ENCODE results near the gene TP63. TPM values are rescaled to one million over a fixed set of nuclear protein-coding genes. Genes with fewer than 3 reads are reported as not detected.
"Not testable (repeated sequence)": the region's sequence is repeated elsewhere in the genome, so short reads cannot be mapped to it uniquely, and the experiment has no call there.

Gene TP63
- total and polyA plus RNA-seq, 3 donors from 2014 or later: 5.2 to 10.5 (median 6.0) TPM

DNA sequence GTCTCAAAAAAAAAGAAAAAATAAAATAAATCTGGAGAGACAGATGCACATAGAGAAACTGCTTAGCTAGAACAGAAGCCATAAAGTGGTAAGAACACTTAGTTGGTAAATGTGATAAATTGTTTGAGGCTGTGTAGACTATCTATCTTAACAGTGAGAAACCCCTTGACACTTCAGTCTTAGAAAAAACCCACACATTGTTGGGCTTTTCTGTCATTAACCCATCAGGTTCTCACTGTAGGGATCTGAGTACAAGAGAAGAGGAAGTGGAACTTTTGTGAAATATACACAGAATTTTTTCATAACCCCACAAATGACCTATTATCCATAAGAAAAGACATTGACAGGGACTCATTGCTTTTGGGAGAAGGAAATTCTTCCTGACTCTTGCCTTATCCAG lies 24.4 kb downstream of the TP63 start:
- Histone ChIP-seq H3K4me1 (no peaks in the 10 kb centered on the region), H3K4me3 (no peak overlapping the region), H3K27me3 (no peaks in the 10 kb centered on the region), H3K9me3 (no peaks in the 10 kb centered on the region), H3K27ac (no peak overlapping the region), H3K36me3 (ENCODE audit: low read depth, missing control alignments) (no peaks in the 10 kb centered on the region)
- no peak for DNase-seq
- intact Hi-C loops (cut with DNase I; ENCODE audit: low total_unique reads): no loop called here
- TF ChIP-seq, protein P1, sequence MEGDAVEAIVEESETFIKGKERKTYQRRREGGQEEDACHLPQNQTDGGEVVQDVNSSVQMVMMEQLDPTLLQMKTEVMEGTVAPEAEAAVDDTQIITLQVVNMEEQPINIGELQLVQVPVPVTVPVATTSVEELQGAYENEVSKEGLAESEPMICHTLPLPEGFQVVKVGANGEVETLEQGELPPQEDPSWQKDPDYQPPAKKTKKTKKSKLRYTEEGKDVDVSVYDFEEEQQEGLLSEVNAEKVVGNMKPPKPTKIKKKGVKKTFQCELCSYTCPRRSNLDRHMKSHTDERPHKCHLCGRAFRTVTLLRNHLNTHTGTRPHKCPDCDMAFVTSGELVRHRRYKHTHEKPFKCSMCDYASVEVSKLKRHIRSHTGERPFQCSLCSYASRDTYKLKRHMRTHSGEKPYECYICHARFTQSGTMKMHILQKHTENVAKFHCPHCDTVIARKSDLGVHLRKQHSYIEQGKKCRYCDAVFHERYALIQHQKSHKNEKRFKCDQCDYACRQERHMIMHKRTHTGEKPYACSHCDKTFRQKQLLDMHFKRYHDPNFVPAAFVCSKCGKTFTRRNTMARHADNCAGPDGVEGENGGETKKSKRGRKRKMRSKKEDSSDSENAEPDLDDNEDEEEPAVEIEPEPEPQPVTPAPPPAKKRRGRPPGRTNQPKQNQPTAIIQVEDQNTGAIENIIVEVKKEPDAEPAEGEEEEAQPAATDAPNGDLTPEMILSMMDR (IDR thresholded peaks at IDR 0.05): no peak
- TF ChIP-seq POLR2A (IDR thresholded peaks at IDR 0.05): no peak

DNA sequence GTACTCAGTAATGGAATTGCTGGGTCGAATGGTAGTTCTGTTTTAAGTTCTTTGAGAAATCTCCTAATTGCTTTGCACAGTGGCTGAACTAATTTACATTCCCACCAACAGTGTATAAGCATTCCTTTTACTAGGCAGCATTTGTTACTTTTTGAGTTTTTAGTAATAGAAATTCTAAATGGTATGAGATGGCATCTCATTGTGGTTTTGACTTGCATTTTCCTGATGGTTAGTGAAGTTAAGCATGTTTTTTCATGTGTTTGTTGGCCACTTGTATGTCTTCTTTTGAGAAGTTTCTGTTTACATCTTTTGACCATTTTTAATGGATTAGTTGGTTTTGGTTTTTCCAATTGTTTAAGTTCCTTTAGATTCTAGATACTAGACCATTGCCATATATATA lies 28.4 kb downstream of the TP63 start:
- 73 to 83% methylated on average over 1 of the region's 1 CpG for WGBS, 2 donors
- no peaks in the 10 kb centered on the region for H3K4me1 ChIP-seq
- no peak overlapping the region for H3K4me3 ChIP-seq
- no peaks in the 10 kb centered on the region for H3K9me3 ChIP-seq
- no peak overlapping the region for H3K27ac ChIP-seq
- no peak for DNase-seq
- no peak for TF ChIP-seq POLR2A (IDR thresholded peaks at IDR 0.05)
- TF ChIP-seq, protein P1 (IDR thresholded peaks at IDR 0.05): no peak
- intact Hi-C loops (cut with DNase I; ENCODE audit: low total_unique reads): no loop called here
- H3K27me3 ChIP-seq: no peaks in the 10 kb centered on the region
- no peaks in the 10 kb centered on the region for H3K36me3 ChIP-seq (ENCODE audit: low read depth, missing control alignments)

DNA sequence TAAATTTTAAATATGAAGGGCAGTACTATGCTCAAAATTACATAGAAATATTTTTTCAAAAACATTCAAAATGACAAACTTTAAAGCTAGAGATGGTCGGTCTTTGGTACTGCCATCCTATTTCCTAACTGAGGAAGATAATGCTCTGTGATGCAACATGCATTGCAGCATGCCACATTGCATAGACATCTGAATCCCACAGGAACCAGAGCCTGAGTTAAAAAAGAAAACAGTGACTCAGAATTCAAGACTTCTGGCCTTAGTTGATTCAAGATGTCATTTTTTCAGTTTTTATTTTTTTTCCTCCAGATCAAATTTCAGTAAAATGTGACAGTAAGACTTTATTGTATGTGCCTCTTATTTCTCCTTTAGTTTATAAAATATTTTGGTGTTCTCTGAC lies 33.1 kb downstream of the TP63 start:
- no peaks in the 10 kb centered on the region for H3K36me3 ChIP-seq (ENCODE audit: low read depth, missing control alignments)
- no peaks in the 10 kb centered on the region for H3K9me3 ChIP-seq
- H3K27ac ChIP-seq: no peak overlapping the region
- no peak for DNase-seq
- H3K4me1 ChIP-seq: no peaks in the 10 kb centered on the region
- intact Hi-C loops (cut with DNase I; ENCODE audit: low total_unique reads): no loop called here
- no peaks in the 10 kb centered on the region for H3K27me3 ChIP-seq
- no peak overlapping the region for H3K4me3 ChIP-seq
- WGBS, 2 donors: 86 to 93% methylated on average over 1 of the region's 1 CpG
- TF ChIP-seq, protein P1 (IDR thresholded peaks at IDR 0.05): no peak
- no peak for TF ChIP-seq POLR2A (IDR thresholded peaks at IDR 0.05)

DNA sequence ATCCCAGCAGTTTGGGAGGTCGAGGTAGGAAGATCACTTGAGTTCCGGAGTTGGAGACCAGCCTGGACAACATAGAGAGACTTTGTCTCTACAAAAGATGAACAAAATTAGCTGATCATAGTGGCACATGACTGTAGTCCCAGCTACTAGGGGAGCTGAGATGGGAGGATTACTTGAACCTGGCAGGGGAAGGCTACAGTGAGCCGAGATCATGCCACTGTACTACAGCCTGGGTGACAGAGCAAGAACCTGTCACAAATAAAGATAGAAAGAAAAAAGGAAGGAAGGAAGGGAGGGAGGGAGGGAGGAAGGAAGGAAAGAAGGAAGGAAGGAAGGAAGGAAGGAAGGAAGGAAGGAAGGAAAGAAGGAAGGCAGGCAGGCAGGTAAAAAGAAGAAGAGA lies 41.2 kb downstream of the TP63 start:
- intact Hi-C loops (cut with DNase I; ENCODE audit: low total_unique reads); H3K27ac ChIP-seq; H3K36me3 ChIP-seq (ENCODE audit: low read depth, missing control alignments); H3K9me3 ChIP-seq; H3K4me1 ChIP-seq; H3K27me3 ChIP-seq; H3K4me3 ChIP-seq; DNase-seq: not testable (repeated sequence)
- 89% methylated on average over 3 of the region's 3 CpGs for WGBS, 2 donors

DNA sequence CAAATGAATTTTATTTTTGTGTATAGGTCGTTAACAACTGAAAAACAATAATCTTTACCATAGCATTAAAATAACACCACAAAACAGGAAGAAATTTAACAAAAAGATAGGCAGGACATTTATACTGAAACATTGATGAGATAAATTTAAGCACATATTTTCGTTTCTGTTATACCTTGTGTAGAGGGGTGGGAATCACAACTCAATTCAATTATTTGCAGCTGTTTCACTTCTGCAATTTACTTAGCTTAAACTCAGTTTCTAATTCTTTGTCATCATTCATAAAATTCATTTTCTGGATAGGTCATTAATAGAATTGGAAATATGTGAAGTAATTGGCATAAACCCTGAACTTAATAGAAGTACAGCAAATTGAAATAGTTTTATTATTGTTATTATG lies 42.3 kb downstream of the TP63 start:
- no peak for TF ChIP-seq POLR2A (IDR thresholded peaks at IDR 0.05)
- TF ChIP-seq, protein P1 (IDR thresholded peaks at IDR 0.05): no peak
- Histone ChIP-seq H3K4me1 (no peaks in the 10 kb centered on the region), H3K4me3 (no peak overlapping the region), H3K9me3 (no peaks in the 10 kb centered on the region), H3K36me3 (ENCODE audit: low read depth, missing control alignments) (no peaks in the 10 kb centered on the region), H3K27ac (no peak overlapping the region), H3K27me3 (no peaks in the 10 kb centered on the region)
- 60 to 66% methylated on average over 2 of the region's 2 CpGs for WGBS, 2 donors
- DNase-seq: no peak
- intact Hi-C loops (cut with DNase I; ENCODE audit: low total_unique reads): no loop called here
